Non-pigmented ciliary epithelial cell (primary cell): ENCODE results near the gene RIMS3.

Experiments used
- DNase-seq: peaks from one replicate; pipeline ENCODE4 v3.0.0-alpha.2; 2010; ENCODE audit warnings: low read depth

RIMS3 gene

GRCh38 chr1:40691538-40692428 is 26.3 kb upstream of the RIMS3 start, which contains the start of gene NFYC:
TSS of gene NFYC (plus strand) at chr1:40691704. CDS start at chr1:40738844, 47,140 bp downstream.
- peak; percentile 91 for DNase-seq

DNA sequence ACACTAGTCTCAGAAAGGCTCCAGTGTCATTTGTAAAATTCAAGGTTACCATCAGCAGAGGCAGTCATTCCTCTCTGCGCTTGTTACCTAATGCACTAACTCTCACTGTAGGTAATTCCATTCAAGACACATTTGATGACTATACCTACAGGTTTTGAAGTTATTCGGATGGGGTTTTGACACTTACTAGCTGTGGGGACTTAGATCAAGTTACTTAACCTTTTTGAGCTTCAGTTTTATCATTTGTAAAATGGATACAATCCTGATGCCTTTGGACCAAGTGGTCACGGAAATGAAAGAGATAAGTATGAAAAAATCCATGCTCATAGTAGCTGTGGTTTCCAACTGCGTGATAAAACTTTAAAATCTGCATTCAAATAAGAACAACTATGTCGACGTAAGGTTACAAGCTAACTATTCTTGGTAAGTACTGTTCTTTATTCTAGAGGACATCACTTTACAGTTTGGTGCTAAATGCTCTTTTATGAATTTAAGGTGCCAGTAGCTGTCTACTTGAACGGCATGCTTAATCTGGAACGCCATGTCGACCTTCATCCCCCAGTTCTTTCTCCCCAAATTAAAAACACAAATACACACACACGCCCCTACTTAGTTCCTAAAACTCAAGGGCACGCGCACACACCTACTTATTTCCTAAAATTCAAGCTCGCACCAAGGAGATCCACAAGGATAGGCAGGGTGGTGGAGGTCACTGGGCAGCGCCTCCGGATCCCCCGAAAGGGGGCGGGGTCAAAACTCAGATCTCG is 25.5 kb upstream of the RIMS3 start:
- DNase-seq: no peak

GRCh38 chr1:40689737-40690136 is 24.3 kb upstream of the RIMS3 start:
- DNase-seq: no peak

GRCh38 chr1:40687661-40688060 is 22.2 kb upstream of the RIMS3 start:
- no peak for DNase-seq

GRCh38 chr1:40687059-40687458 is 21.6 kb upstream of the RIMS3 start:
- no peak for DNase-seq

DNA sequence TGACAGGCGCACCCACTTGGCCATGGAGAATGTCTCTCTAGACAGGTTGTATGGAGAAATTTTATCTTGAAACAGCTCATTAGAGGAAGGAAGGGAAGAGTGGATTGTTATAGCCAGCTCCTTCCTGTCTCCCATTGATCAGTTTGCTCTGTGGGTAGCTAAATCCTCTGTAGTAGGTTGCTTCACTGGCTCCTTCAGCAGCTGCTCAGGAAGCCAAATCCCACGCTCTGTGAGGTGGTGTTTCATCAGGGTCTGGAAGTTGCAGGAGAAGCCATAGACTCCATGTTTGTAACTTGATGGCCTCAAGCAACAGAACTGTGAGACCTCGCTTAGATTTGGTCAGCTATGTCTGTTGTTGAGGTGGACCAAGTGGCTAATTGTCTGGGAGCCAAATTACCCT is 19.2 kb upstream of the RIMS3 start:
- DNase-seq: no peak

DNA sequence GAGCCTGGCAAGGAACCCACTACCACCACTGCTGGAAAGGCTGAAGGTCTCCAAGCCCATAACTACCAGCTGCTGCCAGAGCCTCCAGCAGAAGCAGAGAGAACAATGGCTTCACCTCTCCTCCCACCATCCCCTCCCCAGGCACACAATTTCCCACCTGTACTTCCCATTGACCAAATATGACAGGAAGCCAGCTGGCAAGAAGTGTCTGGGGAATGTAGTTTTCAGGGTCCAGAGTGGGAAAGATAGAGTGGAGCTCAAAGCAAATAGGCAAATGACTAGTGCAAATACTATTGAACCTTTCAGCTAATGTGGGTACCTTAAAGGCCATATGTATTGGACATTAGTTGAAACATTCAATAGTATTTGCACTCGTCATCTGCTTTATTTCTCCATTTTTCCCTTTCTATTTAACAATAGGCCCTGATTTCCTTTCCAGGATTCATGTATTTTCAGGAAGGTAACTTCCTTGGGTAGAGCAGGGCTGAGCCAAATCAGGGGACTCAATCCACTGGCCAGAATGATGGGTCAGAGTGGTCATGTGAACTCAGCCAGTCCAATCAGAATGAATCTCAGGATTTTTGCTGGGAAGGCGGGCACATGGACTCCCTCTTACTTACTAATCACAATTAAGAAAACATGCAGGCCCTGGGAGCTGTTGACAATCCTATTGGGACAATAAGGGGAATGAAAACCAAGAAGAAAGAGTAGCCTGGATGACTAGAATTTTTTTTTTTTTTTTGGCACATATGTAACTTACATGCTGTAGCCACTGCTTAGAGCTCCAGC is 13.9 kb upstream of the RIMS3 start:
- no peak for DNase-seq

- DNase-seq: no peak
Observed at GRCh38 chr1:40676501-40676900, 11.0 kb upstream of the RIMS3 start.

GRCh38 chr1:40673452-40673851 is 8.0 kb upstream of the RIMS3 start:
- no peak for DNase-seq

DNA sequence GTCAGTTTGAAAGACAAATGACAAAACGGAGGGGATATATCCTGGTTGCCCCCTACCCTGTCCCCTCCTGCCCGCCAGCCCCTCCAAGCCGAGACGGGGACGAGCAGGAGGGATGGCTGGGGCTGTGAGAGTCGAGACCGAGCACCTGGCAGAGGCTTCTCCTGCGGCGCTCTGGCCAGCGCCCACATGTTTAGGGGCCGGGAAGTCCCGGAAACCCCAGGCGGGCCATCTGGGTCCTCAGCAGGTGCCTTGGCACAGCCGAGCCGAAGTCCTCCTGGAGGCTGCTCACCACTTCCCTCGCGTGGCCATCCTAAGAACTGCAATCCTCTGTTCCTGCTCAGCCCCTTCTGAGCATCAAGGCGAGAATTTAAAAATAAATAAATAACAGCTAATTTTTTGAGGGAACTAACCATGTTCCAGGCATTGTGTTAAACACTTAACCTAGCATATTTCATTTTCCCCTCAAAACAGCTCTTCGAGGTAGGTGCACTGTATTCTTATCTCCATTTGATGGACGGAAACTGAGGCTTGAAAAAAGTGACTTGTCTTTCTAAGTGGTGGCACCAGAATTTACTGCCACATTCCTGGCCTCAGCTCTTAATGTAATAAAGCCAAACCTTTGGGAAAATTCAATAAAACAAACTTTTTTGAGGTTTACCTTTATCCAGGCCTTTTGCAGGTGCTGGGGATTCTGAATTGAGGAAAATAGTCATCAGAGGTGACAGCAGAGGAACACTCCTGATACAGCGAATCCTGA is 3.5 kb upstream of the RIMS3 start:
- DNase-seq: no peak

DNA sequence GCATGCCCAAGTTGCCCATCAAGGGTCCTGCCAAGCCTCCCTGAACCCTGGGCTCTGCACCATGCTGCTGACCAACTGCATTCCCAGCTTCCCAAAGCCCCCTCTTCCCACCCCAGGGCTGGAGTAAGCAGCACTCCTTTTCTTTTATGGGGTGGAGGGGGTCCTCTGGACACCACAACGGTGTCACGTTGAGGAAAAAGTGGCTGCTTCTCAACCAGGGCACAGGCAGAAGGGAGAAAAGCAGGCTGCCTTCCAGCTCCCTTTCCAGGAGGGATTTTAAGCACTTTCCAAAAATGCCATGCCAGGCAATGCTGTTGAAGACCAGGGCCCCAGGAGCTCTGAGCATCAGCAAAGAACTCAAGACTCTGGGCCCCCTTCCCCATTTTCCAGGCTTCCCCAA is 691 bp downstream of the RIMS3 start:
- no peak for DNase-seq

- DNase-seq: no peak
Observed at GRCh38 chr1:40664167-40664537, 1.3 kb downstream of the RIMS3 start.

DNA sequence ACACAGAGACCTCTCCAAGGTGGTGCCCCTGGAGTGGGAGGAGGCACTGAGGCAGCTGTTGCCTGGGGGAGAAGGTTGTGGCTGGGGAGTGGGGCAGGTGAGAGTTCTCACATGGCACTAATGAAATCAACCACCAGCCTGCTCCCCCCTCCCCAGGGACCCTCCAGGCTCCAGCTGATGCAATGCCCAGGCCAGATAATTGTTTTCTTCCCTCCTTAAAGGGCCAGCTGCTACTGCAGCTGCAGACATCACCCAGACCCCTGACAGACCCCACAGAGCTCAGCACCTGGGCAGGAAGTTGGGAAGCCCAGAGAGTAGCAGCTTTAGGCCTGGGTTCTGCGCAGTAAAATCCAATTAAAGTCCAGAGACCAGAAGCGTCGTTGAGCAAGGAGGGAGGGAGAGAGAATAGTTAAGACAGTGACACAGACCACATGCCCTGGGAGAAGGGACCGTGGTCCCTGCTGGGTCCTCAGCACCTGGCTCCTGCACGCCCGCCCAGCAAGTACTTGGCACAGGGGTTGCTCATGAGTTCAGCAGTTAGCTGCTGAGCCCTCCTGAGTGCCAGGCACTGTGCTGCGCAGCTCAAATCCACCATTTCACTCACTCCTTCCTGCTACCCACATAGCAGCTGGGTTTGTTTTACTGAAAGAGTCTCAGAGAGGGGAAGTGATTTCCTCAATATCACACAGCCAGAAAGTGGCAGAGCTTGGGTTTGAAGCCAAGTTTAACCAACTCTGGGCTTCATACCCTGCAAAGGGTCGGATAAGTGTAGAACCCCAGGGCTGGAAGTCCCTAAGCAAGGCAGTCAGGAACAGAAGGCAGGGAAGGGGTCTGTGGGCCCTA is 1.9 kb downstream of the RIMS3 start:
- no peak for DNase-seq

DNA sequence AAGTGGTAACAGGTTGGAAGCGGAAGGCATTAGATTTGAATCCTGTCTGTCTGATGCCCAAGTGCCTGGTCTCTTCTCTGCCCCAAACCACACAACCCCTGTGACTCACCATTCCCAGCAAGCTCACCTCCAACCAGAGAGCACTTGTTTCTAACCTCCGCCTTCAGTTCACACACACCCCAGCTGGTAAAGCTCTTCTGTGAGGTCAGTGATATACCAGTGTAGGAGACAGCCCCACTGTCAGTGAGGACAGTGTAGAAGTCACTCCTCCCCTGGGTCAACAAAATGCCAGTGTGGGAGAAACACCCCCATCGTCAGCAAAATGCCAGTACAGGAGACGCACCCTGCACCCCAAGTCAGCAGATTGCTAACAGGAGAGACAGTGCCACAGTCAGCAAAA is 2.6 kb downstream of the RIMS3 start:
- peak; percentile 3 for DNase-seq

GRCh38 chr1:40662151-40662550 is 3.3 kb downstream of the RIMS3 start:
- DNase-seq: no peak

DNA sequence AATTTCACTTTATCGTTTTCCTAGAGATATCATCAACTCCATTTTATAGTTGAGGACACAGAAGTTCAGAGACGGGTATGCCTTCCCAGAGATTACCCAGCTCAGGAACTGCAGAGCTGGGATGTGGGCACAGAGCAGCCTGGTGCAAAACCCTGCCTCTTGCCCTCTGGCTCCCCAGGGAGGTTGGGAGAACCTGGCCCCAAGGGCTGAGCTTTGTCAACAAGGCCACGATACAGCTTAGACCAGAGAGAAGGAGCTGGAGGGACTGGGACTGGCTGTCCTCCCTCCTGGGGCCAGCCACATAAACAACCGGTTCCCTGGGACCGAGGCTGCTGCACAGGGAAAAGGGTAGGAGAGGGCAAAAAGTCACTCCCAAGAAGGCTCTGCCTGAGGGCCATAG is 3.8 kb downstream of the RIMS3 start:
- no peak for DNase-seq

- DNase-seq: no peak
Observed at GRCh38 chr1:40659649-40659947, 5.9 kb downstream of the RIMS3 start.

DNA sequence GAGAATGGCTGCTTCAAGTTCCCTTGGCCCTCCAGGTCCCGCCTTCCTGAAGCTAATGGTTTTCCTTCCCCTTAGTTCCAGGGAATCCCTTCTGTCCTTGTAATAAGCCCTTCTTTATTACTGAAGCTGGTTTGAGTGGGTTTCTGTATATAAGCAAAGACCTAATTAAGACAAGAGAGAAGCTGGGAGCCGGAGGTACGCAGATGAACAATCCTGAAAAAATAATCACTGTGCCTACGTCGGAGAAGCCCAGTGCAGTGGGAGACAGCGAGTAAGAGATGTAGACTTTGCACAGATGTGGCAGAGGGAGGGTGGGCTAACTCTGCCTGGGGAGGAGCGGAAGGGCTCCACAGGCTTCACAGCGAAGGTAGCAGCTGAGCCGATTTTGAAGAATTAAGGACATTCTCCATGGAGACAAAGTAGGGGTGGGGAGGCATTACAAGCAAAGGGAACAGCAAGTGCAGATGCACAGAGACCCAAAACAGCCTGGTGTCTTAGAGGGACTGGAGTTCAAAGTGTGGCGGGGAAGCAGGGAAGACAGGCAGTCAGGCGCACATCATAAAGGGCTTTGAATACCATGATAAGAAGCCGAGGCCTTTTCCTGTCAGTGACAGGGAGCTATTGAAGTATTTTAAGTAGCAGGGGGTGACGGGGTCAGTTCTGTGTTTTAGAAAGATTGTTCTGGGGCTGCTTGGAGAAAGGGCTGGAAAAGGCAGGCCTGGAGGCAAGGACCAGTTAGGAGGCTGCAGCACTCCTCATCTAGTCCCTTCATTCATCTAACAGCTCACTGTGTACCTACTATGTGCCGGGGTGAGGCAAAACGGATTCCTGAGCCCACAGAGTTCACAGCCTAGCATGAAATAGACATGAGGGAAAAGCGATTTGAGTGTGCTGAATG is 6.5 kb downstream of the RIMS3 start:
- DNase-seq: no peak

- no peak for DNase-seq
Observed at GRCh38 chr1:40657046-40657445, 8.4 kb downstream of the RIMS3 start.
